ENCODE measurements around the gene UVSSA.

UVSSA gene

DNA sequence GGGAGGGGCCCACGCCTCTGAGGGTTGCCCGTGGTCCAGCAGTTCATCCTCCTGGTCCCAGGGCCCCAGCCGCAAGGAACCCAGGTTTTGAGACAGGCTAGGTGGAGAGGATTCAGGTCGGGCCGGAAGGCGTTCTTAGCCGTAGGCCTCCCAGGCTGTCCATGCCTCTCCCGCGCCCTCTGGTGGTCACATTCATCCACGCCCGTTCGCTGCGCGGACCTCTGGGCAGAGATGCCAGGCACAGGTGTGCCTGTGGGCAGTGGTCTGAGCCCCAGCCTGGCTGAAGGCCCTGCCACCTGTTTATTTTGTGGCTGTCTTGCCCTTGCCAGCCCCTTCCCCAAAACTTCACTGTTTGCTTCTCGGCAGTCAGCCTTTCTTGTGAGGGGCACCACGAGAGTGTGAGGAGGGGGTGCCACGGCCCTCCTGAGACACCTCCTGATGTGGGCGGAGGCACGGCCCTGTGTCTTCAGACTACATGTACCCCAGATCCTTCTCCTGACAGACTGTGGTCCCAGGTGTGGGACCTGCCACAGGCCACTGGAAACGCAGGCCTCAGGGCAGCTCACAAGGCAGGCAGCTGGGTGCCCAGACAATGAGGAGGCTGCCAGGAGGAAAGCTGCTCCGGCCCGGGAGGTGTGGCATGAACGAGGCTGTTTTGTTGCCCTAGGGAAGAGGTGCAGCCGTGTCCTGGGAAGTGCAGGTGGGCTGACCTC is 5.0 kb downstream of the UVSSA start:
- DNase-seq: peak; percentile 95

DNA sequence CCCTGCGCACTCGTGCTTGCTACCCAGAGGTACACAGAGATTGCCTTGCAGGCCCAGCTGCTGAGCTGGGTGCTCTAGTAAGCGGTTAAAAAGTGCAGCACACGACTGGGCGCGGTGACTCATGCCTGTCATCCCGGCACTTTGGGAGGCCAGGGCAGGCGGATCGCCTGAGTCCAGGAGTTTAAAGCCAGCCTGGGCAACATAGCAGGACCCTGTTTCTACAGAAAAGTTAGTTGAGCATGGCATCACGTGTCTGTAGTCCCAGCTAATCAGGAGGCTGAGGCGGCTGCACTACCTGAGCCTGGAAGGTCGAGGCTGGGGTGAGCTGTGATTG is 5.5 kb downstream of the UVSSA start:
- no peak for DNase-seq

DNA sequence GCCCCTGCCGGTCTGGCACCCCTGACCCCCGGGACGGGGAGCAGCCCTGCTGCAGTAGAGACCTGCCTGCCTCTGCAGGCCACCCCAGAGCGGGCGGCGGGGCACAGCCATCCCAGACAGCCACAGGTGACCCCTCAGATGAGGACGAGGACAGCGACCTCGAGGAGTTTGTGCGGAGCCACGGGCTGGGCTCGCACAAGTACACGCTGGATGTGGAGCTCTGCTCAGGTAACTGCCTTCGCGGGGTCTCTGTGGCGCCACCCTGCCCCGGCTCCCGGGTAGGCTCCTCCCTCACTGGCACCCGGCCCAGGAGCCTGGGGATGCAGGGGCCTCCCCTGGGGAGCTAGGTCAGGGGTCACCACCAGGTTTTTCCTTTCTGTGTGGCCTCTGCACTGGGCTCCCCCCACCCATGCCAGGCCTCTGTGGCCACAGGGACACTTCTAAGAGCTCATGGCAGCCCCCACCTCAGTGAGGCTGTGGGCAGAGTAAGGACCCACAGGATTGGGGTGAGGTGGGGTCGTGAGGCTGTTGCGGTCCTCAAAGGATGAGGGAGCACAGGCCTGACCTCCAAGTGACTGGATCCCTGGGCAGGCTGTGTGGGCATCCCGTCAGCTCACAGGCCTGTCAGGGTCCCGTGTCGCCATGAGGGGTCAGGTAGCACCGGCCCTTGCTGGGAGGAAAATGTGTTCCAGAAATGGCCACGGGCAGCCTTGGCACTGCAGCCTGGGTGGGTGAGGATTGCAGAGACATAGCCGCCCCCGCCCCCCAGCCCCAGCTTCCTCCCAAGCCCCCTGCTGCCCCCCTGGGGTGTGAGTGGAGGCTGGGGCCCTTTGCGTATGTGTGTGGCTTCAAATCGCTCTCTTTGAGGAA is 6.4 kb downstream of the UVSSA start:
- DNase-seq: no peak

DNA sequence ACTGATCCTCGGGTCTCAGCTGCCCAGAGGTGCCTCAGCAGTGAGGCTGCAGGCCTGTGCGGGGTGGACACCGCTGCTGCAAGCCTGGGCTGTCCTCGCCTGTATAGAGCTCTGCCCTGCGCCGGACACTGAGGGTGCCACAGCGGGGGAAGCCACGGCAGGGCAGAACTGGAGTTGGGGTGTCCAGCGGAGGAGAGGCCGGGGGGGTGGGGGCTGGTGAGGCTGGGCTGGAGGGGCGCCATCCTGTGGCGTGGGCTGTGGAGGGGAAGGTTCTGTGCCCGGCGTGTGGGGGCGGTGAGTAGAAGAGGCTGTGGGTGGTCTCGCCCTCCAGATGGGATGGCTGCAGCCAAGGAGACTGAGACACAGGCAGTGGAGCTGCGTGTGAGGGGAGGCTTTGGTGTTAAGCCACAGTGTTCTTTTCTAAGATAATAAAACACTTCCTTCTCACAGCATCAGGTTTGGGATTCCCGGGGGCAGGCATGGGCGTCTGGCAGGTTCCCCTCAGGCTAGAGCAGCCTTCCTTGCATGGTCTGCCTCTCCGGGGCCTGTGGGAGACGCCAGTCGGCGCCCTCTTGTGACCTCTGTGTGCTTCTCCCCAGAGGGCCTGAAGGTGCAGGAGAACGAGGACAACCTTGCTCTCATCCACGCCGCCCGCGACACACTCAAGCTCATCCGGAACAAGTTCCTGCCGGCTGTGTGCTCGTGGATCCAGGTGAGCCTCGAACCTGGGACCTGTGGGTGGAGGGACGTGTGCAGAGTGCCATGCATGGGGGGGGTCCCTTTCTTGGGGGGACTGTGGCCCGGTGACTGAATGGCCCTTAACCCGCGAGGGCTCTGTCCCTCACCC is 7.4 kb downstream of the UVSSA start:
- peak; percentile 37 for DNase-seq

DNA sequence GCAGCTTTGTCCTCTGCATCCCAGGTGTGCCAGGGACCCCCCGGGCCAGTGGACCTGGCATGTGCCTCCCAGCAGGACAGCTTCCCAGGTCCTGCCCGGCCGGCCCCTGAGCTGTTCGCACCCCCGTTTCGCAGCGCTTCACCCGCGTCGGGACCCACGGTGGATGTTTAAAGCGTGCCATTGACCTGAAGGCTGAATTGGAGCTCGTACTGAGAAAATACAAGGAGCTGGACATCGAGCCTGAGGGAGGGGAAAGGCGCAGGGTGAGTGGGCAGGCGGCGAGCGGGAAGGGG is 7.9 kb downstream of the UVSSA start:
- no peak for DNase-seq

DNA sequence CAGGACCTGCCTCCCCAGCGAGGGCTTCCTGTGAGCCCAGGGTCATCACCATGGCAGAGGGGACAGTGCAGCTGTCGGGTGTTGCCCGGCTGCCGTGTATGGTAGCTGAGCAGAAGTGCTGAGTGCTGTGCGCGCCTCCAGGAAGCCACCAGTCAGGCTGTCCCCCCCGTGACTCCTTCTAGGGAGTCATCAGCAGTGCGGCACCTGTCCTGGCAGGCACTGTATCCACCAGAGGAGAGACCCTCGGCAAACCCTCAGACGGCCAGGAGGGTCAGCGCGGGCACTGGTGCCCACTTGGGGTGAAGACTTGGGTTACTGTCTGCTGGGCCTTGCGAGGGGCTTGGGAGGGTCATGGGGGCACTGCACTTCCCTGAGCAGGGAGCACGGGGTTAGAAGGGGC is 8.4 kb downstream of the UVSSA start:
- DNase-seq: no peak

DNA sequence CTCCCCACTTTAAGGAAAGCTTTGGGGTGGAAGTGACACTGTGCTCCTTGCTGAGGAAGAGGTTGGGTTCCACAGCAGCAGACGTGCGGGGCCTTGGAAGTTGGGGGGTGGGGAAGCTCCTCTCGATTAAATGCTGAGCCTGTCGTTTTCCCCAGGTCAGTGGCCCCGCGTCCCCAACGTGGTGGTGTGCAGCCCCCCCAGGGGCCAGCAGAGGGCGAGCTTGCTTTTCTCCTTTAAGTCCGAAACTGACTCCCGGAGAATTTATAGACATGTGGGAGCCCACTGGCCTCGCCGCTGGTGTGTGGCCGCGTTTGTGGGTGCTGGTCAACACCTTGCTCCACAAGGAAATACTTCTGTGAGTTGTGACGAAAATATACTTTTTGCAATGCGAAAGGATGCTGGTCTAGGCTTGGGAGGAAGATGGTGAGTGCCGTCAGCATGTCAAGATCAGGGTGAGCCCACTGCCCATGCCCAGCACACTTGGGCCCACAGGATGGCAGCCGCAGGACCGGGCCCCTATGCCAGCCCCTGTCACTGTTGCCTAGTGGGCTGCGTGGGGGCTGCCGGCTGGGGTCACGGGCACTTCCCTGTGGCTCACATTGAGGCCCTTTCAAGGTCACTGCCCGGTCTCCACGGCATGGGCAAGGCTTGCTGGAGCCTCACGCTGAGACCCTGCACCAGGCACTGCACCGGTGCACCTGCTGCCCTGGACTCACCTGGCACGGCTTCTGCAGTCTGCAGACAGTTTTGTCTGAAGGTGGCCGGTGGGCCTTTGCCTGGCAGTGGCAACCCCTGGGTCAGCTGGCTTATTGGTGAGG is 9.4 kb downstream of the UVSSA start:
- peak; percentile 73 for DNase-seq

DNA sequence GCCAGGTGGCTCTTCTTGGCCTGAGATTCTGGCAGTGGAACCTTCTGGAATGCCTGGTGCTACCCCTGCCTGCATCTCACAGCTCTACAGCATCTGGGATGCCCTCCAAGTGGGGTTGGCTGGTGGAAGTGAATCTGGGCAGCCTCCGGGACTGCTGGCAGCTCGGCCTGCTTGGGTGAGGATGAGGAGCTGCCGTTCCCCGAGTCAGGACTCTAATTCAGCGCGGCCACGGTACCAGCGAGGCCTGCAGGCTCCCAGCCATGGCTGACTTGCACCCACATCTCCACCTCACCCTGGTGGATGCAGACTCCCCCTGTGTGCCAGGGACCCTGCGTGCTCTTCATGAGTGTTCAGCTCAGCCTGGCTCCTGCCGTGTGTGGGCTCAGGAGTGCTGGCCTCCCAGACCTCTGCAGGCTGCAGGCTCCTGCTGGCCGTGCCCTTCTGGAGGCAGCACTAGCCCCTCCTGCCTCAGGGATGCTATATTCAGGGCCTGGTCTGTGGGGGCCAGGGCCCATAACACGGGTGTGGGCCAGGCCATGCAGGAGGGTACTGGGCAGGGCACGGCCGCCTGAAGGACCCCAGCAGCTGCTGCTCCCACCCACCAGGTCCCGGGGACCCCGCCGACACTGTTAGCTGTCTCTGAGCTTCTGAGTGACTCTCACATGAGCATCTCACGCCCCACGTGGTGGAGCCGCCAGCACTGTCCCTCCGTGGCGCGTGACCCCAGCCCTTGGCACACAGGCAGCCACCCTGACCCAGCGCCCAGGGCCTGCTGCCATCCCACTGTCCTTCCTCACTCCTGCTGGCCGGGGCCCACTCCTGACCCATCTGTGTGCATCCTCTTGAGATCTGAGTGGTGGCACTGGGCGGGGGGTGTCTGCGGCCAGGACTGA is 10.6 kb downstream of the UVSSA start:
- no peak for DNase-seq

DNA sequence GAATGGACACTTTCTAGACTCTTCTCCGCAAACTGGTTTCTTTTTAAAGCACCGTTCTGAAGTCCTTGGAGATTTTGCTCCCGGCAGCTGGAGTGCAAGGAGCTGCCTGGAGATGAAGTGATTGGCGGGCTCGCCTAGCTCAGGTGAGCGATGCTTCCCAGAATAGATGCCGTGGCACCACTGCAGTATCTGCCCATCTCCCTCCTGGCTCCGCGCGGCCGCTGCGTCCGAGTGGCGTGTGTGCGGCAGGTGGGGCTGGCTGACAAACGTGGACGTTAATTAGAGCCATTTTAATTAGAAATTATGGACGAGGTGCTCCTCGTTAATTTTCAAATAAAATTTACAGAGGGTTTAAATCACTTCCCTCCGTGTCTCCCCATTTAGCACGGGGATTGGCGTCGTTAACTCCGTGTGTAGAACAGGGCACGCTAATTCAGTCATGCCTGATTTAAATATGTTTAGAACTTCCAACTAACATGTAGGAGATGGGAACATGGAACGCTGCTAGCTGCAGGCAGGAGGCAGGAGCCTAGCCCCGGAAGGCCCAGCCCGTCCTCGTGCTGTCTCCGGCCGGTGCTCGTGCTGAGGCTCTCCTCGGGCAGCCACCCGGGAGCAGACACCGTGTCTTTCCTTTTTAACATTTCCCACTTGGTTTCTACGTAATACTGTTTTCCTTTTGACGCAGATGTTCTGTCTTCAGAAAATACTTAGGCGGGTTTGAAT is 11.6 kb downstream of the UVSSA start:
- no peak for DNase-seq

DNA sequence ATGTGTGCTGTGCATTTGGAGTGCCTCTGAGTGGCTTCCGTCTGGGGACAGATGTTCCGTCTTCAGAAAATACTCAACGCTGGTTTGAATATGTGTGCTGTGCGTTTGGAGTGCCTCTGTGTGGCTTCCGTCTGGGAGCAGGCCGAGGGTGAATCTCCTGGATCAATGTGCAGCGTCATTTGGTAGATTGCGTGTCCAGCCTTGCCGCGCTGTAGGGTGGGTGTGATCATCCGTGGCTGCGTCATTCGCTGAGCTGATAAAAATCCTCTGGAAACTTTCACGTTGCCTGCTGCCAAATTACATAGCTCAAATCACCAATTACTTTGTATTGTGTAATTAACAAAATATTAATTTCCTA is 12.1 kb downstream of the UVSSA start:
- DNase-seq: no peak

DNA sequence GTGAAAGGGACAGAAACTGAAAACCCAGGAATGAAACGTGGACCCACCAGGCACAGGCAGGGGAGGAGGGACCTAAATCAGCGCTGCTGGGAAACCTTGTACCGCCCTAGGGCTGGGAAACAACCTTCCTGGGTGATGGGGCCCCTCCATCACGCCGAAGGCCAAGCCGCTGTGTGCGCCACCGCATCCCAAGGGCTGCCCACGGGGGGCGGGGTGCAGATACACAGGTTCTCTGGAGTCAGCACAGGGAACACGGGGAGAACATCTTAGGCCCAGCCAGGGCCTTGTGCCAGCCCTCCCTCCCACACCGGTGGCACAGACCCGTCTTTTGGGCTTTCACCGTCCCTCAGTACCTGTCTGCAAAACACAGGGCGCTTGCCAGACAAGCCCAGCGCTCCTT is 13.0 kb downstream of the UVSSA start:
- DNase-seq: no peak

DNA sequence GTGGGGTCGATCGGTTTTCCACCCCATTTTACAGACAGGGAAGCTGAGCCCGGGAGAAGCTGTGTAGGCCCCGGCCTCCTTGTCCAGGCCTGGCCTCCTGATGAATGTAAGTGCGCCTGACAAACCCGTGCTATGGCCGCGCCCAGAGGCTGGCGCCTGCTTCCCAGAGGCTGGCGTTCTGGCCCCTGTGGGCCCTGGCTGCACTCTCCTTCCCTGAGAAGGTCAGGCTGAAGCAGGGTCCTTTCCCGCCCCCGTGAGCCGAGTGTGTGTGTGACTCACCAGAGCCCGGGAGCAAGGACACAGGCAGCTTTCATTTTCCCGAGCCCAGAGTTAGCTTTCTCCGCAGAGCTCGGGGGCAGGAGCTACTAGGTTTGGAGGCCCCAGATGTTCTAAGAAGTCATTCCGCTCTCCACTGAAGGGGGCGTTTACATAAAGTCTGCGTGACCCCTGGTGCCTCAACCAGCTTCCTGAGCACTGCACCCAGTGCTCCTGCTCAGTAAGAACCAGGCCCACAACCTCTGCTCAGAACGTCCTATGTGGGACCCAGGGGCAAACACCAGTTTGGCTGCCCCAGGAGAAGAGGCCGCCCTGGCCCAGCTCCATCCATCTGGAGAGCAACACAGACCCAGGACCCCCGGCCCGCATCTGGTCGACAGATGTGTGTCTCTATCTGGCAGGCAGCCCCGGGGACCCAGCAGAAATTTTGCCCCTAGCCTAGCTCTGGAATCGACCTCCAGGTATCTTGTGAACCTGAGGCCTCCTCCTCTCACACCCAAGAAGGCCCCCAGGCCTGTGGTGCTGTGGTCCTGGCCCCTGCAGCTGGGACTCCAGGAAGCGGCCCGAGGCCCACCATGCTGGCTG is 13.6 kb downstream of the UVSSA start:
- no peak for DNase-seq

DNA sequence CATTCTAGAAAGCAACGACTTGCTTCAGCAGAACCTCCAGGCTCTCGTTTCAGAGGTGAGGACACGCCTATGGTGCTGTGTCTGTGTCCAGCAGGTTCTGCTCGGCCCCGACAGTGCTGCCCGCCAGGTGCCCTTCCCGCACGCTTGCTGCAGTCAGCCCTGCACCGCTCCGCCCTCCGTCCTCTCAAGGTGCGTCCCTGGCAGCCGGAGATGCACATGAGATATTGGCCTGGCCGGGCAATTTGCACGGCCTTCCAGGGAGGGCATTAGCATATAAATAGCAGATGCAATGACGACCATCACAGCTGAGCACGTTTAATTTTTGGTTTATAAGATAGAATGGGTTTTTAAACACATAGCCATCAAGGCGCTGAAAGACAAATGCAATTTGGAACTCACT is 14.4 kb downstream of the UVSSA start:
- no peak for DNase-seq

DNA sequence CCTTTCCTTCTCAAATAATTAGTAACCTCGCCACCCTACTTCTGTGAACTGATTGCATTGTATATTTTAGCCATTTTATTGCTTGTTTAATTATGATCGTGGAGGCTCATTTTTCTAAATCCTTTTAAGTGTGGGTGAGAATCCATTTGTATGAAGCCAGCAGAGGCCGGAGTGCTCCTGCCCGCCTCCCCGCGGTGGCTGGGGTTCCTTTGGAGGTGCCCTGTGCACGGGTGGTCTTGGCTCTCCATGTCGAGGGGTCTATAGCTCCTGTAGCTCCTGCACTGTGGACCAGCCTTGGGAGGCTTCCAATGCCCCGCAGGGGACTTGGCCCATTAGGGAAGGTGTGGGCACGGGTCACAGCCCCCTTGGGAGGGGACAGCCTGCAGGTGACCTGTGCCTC is 15.0 kb downstream of the UVSSA start:
- DNase-seq: no peak

DNA sequence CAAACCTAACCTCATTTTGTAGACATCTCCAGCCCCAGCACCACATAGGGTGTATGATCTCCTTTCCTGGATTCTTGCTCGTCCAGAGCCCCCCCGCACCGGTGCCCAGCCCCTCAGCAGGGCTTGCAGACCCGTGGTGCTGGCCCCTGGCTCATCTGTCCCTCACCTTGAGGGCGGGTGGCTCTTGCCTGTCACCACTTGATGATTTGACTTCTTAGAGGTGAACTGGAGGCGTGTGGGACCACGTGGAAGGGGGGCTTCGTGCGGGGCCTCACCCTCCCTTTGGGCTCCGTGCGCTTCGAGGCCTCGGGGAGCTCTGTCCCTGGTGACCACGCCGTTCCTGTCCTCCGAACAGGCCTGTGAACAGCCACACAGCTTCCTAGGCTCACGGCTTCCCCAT is 15.5 kb downstream of the UVSSA start:
- no peak for DNase-seq

DNA sequence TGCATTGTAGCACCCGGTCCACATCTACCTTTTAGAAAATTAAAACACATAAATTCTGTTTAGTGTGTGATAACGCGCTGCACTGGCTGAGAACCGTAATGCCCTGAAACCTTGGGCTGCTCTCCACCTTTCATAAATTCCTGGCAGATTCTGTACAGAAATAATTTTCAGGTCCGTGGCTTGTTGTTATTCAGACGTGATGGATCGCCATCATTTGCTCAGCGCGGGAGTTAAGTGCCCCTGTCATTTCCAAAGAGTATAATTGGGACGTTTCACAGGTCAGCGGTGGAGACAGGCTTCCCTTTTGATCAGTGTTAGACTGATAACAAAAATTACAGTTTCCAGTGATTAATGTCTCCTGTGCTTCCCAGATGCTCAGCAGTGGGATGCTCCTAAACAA is 16.5 kb downstream of the UVSSA start:
- no peak for DNase-seq

DNA sequence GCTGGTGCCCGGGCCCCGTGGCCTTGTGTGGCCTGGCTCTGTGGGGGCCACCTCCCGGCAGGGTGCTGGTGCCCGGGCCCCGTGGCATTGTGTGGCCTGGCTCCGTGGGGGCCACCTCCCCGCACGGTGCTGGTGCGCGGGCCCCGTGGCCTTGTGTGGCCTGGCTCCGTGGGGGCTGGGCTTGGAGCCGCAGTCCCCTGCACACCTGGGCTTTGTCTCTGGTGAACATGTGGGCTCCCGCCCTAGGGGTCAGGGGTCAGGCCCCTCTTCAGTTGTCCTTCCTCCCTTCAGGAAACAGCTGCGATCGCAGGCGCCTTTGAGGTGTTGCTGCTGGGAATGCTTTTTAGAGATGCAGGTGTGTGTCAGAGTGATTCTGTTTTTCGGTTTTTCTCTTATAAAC is 17.2 kb downstream of the UVSSA start:
- no peak for DNase-seq

DNA sequence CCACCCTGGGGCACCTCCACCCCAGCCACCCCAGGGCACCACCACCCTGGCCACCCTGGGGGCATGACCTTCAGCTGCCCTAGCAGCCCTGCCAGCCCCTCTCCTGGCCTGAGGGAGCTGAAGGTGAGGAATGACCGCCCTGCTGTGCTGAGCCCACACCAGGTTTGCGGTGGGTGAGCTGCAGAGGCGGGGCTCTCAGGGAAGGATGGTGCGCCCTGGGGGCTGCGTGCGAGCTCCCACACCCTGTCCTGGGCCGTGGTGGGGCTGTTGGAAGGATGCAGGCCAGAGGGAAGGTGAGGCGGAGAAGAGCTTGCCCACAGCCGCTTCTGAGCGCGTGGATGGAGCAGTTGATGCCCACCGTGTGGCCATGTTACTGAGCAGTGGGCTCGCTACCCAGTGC is 17.7 kb downstream of the UVSSA start:
- no peak for DNase-seq

DNA sequence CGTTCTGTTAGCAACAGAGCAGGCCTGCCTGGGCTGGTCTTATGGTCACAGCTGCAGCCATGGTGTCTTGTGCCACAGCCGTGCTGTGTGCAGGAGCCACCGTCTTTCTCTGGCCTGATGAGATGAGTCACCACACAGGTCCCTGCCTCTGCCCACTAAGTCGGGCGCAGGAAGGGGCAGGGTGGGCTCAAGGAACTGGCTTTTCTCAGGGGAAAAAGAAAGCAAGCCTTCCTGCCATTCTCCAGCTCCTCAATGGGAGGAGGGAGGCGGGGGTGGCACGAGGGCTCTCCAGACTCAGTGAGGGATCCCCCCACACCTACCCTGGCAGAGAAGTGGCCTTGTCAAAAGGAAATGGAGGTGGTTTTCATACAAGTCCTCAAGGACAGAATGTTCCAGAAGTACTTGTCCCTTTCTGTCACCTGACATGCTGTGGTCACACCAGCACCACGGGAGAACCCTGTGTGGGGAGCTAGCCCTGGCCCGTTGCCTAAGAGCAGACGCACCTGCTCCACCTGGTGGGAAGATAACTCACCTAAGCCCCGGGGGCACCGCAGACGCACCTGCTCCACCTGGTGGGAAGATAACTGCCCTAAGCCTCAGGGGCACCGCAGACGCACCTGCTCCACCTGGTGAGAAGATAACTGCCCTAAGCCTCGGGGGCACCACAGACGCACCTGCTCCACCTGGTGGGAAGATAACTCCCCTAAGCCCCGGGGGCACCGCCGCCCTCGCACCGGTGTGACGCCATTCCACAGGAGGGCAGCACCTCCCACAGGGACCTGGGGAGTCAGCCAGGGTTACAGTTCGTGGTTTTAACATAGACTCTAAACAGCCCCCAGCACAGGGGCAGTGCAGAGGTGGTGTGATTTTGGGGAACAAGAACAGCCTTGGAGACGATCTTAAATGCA is 18.5 kb downstream of the UVSSA start:
- peak; percentile 79 for DNase-seq
